A549 (cell line): ENCODE data around the gene MUC20.

ENCODE experiments used
- CTCF ChIP-seq: fragments of >200 bp; sonication (Bioruptor Twin); formaldehyde crosslinking; IDR thresholded peaks from 3 replicates; pipeline ENCODE4 v1.5.1; 2016
- E2F6 ChIP-seq: IDR thresholded peaks from 2 replicates; pipeline ENCODE4 v1.6.1; 2012; ENCODE audit warnings: low read depth, borderline replicate concordance
- EP300 ChIP-seq, 2 experiments: fragments of >200 bp; sonication (Bioruptor Twin); formaldehyde crosslinking; IDR thresholded peaks; 2 replicates in 1 of 2; 3 replicates in 1 of 2; pipeline ENCODE4 v1.6.1; 2016 to 2017
- ESRRA ChIP-seq: fragments of 150-350 bp; IDR thresholded peaks from 2 replicates; pipeline ENCODE4 v1.6.1; 2014; ENCODE audit warnings: mild to moderate bottlenecking, low read length, borderline replicate concordance
- POLR2A ChIP-seq: IDR thresholded peaks from 2 replicates; pipeline ENCODE4 v1.6.1; 2012; ENCODE audit warnings: mild to moderate bottlenecking, low read length

- TF ChIP-seq POLR2A (no peak), CTCF (no peak), ESRRA (no peak), E2F6 (no peak), EP300 (IDR thresholded peaks at IDR 0.05) (no peak)
These were observed 35.3 kb downstream of the MUC20 start for GRCh38 chr3:195755791-195756676.
